Glomerular visceral epithelial cell (primary cell): ENCODE data around the gene NOX3.

Experiments
- DNase-seq: peaks from one replicate; pipeline ENCODE4 v3.0.0-alpha.2; 2016; ENCODE audit errors: extremely low spot score

NOX3 gene

DNA sequence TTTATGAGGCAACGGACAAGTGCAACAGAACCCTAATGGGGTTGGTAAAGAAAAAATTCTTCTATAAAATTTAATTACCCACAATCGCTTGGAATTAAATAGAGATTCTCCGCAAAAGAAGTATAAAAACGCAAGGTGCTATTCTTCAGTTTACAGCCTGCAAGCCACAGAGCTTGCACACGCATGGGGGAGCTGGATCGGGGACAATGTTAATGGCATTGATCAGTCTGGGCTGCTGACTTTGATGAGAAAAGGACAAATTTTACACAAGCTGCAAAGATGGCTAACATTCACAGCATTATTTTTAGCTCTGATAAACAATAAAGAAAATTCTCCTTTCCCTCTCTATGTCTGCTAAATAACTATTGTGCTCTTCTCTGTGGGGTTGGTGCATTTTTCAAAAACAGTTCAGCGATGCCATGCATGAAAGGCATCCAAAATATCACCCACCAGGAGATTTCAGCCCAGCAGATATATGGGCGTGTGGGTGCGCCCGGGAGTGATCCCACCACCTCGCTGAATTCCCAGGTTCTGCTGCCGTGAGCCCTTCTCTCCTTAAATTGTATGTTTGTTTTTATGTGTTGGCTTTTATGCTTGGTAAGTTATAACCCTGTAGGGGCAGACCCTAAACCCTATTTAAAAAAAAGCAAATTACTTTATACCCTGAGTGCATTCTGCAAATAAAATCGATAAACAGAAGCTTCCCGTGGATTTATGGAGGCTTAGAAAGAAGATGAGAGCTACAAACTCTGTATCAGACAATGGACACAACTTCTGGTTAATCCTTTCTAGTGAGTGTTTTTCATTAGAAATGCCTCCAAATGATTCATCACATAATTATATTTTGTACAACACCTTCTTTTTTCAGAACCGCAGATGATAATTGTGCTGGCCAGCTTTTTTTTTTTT is 55.6 kb downstream of the NOX3 start:
- DNase-seq = no peak

DNA sequence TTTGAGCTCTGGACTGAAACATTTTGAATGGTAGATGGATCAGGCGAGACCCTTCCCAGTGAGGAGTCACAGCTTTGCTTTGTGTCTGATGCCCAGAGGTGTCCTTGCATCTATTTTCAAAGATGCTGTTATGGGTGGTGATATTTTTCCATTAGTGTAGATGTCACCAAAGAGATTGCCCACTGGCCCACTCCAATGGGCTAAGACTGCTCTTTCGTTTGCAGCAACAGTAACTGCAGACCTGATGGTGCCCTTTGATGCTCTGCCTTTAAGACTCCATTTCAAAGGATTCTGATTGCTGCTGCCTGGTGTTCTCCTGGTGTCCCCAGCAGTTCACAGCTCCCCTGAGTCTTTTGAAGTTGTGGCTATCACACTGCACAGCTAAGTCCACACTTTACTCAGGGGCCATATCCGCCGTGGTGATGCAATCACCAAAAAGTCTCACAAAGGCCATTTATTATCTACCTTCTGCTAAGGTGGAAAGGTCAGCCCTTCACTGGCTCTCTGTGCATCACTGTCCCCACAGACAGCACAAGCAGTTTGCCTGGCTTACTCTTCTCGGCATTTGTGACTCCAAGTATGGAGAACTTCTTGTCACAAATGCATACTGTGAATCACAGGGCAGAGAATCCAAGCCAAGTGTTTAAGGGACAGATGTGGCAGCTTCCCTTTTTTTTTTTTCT is 56.4 kb downstream of the NOX3 start:
- no peak for DNase-seq

DNA sequence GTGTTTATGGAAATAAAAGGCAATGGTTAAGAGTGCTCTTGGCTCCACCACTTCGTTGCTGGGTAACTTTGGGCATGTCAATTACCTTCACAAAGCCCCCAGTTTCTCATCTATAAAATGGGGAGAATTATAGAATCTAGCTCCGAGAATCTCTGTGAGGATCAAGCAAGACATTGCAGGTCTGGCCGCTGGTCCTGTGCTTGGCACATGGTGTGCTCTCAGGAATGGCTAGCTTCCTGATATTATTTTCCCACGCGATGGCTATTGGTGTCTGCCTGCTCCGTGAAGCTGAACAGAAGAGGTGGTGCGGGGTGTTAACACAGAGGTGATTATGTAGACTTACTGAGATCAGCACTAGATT is 57.0 kb downstream of the NOX3 start:
- no peak for DNase-seq

DNA sequence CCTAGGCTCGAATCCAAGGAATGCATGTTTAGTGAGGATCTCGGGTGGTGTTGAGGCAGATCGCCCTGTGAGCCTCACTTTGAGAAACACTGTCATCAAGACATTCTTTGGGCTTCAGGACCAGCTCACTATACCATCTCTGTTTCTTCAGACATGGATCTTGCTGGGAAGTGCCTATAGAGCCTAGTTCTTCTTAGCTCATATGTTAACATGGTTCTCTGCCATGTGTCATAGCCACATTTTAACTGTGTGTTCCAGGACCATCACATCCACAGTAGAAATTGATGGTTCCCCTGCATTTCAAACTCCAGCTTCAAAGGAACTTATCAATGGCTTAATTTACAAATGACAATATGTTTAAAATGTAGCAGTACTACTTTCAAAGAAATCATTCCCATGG is 57.4 kb downstream of the NOX3 start:
- DNase-seq = no peak

DNA sequence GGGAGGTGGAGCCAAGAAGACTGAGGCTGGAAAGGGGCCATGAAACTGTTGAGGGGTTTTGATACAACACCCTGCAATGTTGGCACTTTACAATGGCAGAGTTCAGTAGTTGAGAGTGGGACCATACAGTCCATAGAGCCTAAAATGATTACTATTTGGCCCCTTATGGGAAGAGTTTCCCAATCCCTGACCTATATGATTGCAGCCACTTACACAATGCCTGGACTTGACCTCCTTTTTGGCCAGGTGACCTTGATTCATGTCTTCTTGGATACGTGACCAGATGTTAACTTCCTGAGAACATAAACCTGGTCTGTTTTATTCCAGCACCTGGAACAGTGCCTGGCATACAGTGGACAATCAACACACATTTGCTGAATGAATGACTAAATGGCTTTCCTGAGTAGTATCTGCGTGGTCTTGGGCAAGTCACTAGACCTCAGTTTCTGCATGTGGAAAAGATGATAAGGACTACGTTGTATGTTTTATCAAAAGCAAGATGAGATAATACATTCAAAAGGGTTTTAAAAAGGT is 58.4 kb downstream of the NOX3 start:
- no peak for DNase-seq

DNA sequence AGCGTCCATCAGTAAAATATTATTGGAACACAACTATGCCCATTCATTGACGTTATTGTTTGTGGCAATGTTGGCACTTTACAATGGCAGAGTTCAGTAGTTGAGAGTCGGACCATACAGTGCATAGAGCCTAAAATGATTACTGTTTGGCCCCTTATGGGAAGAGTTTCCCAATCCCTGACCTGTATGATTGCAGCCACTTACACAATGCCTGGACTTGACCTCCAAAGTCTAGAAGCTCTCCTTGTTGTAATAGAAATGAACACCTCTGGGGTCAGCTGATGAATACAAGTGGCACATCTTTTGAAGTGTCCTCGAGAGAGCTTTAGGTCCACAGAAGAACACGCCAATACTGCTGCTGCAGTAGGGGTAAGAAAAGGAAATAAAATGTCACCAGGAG is 59.0 kb downstream of the NOX3 start:
- no peak for DNase-seq

DNA sequence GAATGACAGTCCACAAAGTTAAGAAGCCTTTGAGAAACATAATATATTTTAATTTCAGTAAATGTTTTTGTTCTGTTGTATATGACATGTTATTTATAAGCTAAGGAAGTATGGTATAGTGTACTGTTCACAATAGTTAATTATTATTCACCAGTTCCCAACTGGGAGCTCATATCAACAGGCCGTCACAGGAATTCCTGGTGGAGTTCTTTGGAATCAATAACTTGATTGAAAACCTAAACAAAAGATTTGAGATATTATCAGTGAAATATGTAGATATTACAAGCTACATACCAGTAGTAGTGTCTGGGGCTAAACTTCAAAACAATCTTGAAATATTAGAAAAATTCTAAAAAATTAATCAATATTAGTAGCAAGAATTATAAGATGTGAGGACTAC is 60.3 kb downstream of the NOX3 start:
- no peak for DNase-seq

DNA sequence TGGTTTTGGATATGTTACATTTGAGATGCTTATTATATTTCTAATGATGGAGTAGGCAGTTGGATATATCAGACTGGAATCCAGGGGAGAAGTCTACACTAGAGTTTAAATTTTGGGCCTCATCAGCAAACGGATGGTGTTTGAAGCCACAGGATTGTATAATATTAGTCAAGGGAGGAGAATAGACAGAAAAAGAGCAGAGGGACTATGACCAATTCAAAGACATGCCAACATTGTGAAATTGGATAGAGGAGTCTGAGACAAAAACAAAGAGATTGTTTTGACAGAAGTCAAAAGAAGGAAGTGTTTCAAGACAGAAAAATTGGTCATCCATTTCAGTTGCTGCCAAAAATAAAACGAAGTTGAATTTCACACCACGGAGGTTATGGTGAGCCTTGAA is 66.5 kb downstream of the NOX3 start:
- DNase-seq = peak; percentile 18

DNA sequence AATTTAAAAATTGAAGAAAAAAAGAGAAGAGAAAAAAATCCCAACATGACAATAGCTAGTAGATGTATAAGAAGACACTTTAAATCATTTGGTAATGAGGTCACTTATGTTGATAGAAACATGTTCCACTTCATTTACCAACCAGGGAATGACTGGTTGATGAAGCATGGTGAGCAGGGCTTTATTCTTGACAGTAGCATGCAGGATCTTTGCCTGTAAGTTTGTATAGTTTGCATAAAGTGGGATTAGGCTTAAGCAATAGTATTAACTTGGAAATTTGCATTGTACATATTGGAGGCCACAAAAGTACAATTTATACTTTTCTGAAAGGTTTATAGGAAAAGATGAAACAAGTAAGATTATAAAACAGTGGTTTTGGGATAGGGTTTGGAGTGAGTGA is 67.0 kb downstream of the NOX3 start:
- DNase-seq = peak; percentile 76

DNA sequence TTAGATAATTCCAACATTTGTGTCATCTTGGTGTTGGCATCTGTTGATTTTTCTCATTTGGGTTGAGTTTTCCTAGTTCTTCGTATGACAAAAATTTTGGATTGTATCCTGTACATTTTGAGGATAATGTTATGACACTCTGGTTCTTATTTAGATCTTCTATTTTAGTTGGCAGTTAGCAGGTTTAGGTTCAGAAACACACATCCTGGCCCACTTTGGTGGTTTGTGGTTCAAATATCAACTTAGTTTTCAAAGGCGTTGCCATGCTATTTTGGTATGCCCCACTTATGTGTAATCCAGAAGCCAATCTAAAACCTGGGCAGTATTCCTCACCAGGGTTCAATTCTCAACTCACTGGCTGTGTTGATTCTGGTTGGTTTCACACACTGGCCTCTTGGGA is 68.2 kb downstream of the NOX3 start:
- DNase-seq = peak; percentile 42

DNA sequence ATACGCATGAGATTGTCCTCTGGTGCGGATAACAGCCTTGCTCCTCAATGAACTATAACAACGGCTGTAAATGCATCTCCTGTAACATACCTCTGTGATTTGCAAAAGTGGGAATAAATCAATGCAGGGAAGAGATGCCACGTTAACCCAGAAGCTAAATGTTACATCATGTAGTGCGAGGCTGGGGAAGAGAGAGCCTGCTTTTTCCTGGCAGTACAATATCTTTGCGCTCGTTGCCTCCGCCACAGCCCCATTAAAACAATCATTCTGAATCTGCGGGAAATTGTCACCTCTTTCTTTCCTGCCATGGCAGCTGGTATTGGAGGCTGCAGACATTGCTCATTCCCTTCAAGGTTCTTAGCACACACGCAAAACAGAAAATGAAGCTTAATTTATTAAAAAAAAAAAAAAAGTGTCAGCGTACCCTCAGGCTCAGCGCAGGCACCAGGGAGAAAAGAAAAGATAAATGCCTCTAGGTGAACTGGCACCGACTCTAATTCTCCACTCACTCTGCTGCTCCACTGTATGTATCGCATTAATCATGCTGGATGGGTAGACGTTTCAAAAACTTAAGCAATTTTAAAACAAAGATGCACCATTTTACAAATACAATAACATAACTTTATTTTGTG is 71.2 kb downstream of the NOX3 start:
- DNase-seq = no peak

DNA sequence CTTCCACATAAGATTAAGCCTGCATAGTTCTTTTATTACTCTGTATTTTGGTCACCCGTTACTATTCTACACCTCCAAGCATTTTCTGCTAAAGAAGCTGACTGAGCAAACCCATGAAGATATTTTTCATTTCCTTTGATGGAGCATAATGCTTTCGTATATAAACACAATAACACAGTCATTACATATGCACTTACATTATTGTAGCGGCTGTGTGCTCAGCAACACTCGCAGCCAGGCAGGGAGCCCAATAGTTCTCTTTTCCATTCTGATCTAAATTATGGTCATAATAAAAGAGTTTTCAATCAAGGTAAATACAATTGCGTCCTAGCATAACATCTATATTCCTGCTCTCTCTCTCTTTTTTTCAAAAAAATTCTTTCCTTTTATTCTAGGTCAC is 71.7 kb downstream of the NOX3 start:
- no peak for DNase-seq

DNA sequence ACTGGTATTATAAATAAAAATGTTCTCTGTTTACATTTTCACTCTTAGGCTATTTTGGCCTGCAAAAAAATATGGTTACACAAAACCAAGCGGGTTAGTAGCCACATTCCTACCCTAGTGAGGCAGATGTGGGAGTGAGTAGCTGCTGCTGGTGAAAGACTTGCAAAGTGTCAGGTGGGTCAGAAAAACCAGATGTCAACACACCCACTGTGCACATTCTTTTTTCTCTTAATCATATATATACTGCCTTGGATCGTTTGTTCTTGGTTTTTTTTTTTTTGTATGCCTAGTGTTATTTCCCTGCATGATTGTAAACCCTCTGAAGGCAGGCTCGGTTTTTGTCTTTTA is 73.3 kb downstream of the NOX3 start:
- no peak for DNase-seq

DNA sequence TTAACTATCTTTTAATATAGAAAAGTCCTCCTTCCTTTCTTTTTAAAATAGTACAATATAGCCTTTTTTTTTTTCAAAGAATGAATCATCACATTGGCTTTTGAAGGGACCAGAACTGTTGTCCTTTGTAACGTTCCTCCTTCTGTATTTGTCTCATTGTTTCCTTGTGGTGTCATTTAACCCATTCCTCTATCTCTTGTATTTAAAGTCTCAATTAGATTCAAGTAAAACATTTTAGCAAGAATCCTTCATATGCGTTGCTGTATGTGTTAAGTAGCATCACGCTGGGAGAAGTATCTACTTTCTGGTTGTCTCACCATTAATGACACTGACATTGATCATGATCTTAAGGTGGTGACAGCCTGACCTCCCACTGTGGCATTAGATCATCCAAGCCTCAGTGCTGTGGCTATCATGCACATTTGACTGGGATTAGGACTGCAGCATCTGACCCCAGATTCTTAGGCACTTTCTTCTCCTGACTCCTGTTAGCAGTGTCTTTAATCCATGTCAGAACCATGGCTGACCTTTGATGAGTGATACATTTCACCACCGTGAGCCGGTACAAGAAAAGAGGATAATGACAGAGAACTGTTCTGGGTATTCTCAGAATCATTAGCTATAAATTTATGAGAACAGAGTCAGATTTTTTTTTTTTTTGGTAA is 73.8 kb downstream of the NOX3 start:
- peak; percentile 27 for DNase-seq

DNA sequence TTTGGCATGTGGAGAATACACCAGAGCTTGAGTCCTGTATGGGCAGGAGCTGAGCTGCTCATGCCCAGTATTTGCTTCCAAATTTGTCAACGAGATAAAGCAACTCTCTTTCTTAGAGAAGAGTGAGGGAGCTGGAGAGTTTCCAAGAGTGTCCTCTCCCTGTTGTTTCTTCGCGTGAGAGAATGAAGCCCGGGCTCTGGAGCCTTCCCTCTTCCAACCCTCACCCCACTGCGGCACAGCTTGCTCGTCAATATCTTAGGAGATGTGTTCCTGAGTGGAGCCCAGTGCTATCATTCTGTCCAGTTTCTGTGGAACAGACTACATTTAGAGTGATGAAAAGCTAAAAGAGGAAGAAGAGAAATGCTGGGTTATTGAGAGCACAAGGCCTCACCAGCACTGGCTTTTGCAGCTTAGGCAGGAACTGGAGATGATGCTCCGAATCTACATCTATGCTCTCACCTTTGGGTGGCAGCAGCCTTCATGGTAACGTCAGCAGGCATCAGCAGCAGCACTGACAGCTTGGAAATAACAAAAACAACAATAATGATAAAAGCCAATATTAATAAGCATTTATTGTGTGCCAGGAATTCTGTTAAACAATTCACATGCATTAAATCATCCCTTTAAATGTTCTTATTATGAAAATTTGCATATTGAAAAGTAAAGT is 74.8 kb downstream of the NOX3 start:
- no peak for DNase-seq

DNA sequence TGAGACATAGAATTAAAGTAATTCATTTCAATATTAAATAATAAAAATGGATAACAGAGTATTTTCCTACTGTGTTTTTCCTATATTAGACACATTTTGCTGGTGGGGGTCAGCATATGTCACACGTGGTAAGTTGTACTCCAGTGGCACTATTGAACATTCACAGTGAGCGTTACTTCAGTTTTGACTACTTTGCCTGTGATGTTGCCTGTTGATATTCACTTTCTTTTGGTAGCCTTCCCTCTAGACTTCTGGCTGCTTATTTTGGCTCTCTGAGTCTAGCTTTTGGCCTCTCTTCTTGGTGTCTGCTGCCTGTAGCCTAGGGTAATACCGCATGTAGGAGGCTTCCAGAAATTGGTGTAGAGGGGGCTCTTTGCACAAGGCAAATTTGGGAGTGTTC is 76.9 kb downstream of the NOX3 start:
- no peak for DNase-seq

DNA sequence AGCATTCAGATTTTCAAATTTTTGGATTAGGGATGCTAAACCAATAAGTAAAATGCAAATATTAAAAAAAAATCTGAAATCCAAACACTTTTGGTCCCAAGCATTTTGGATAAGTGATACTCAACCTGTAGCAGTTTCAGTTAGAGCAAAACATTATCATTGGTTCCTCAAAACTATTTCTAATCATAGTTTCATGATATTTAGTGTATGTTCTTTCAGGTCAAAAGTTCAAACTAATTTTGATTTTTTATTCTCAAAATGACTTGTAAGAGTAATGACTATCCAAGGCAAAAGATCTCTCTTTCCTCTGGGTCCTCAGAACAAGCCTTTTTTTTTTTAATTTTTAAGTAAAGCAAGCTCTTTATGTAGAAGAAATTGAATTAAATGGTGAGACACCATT is 77.4 kb downstream of the NOX3 start:
- no peak for DNase-seq

DNA sequence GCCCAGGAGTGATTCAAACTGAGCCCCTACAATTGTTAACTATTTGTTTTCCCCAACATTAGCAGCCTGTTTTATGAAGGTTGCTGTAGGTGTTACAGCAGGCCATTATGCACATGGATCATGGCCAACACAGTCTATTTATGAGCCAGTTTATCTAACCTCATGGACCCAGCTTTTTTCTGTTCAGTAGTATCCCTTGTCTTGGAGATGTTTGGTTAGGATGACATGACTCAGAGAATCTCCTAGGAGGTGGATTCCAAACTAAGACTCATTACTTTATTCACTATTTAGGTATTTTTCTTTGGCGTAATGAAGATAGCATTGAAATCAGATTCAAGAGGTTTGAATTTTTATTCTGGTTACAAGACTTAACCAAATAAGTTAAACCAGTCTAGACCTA is 78.6 kb downstream of the NOX3 start:
- DNase-seq = peak; percentile 50

DNA sequence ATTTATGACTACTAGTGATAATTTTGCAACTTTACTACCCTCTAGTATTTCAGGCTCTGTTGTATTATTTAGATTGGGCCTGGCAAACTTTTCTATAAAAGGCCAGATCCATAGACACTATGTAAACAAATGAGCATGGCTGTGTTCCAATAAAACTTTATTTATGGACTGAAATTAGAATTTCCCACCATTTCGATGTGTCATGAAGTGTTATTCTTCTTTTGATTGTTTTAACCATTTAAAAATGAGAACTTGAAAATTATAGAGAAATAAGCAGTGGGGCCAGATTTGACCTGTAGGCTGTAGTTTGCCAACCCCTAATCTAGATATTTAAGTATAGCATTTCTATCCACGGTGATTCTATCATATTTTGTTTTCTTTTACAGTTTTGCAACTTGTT is 79.8 kb downstream of the NOX3 start:
- DNase-seq = no peak

DNA sequence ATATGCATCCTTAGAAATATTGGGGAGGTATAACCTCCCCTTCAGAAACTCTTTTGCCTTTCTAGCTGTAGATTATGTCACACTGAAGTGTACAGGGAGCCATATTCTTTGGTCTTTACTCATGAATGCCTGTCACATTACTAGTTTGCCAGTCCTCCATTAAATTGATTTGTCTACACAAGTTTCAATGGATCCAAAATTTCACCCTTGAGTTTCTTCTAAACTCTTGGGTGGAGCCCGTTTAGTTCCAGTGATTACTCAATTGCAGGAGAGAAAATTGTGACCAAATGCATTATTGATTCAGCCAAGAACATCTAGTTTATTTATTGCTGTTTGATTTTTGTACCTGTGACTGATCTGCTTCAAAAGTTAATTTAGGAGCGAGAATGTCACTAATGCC is 81.0 kb downstream of the NOX3 start:
- DNase-seq = no peak

DNA sequence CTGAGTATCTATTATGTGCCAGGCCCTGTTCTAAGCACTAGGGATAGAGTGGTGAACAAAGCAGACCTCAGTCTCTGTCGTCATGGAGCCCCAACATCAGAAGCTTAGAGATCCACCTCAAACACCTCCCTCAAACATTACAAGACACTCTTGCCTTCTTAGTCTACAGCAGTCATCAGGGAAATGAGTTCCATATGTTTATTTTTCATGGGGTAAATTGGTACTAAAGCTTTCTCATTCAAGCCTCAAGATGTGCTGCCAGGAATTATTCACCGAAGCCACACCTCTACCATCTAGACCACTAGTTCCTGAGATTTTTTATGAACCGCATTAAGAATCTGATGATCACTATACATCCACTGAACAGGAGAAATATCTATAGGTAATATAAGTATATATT is 82.4 kb downstream of the NOX3 start:
- DNase-seq = no peak

DNA sequence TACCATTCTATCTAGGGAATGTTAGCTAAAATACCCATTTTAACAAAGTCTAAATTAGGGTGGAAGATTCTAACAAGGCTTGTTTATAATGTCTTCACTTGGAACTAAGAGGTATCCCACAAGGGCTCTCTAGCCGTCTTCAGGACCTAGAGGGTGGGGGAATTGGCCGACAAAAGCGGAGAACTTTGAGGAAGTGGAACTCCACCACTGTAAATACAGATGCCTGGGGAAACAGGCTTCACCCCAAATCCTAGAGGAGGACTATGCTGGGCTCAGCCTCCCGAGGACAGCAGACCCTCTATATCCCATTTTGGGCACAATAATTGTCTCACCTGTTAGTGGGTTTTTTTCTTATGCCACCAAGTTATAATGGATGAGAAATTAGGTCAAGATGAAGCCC is 83.4 kb downstream of the NOX3 start:
- DNase-seq = no peak
